ENCODE measurements around the gene F2RL3. TPM values are rescaled to one million over a fixed set of nuclear protein-coding genes. Genes with fewer than 3 reads are reported as not detected.

The F2RL3 gene
- polyA plus RNA-seq, 1 donor from 2014 or later: not detected

- no peaks in the 10 kb centered on the region for H3F3A ChIP-seq (ENCODE audit: insufficient read depth, low read length, poor library complexity, severe bottlenecking)
- no peaks in the 10 kb centered on the region for H3K36me3 ChIP-seq (ENCODE audit: insufficient read depth, low read length)
Observed at GRCh38 chr19:16892436-16892835, 3.6 kb downstream of the F2RL3 start.

DNA sequence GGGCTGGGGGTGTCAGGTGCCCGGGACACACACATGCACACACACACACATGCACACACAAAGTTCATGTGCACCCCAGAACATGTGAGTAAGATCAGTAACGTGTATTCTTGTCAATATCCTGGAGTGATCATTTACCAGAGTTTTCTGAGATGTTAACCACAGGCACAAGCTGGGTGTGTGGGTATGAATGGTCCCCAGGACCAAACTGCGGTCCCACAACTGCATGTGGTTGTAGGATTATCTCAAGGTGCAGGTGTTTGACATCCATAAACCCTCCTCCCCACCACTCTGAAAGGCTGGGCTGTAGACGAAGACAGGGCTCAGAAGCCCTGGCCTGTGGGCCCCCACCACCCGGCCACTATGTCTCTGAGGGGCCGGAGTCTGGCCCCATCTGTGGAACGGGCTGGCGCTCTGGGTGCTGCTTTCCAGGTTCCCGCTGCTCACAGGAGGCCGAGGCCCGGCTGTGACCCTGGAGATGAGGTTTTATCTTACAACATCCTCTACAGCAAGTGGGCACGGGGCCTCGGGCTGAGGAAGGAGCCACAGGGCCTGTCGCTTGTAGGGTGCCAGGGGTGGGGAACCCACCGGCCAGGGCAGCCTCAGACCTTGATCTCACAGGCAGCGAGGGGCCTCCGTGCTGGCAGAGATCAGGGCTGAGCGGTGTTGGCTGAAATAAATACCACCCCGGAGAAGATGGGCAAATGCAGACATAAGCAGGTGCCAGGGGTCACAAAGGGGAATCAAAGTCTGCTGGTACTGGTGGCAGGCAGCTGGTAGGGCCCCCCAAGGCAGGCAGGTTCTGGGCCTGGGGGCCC lies 4.3 kb downstream of the F2RL3 start:
- Histone ChIP-seq H3K79me2 (replicated peaks; ENCODE audit: insufficient read depth, low read length) (no peaks in the 10 kb centered on the region), H3K4me3 (ENCODE audit: low read length) (no peak overlapping the region), H3K9ac (ENCODE audit: low read length) (no peak overlapping the region), H3K27ac (ENCODE audit: low read length) (no peak overlapping the region), H3F3A (ENCODE audit: insufficient read depth, low read length, poor library complexity, severe bottlenecking) (no peaks in the 10 kb centered on the region), H4K20me1 (ENCODE audit: insufficient read depth) (no peaks in the 10 kb centered on the region), H3K9me3 (ENCODE audit: low read length) (no peaks in the 10 kb centered on the region), H3K4me2 (ENCODE audit: low read length) (no peak overlapping the region), H2AFZ (ENCODE audit: low read depth, low read length) (no peak overlapping the region), H3K9me2 (ENCODE audit: insufficient read depth, low read length) (no peaks in the 10 kb centered on the region), H3K36me3 (ENCODE audit: insufficient read depth, low read length) (no peaks in the 10 kb centered on the region), H3K27me3 (ENCODE audit: insufficient read depth, low read depth, low read length) (peaks cover 4% of the 10 kb centered on the region)
- TF ChIP-seq EZH2 (IDR thresholded peaks at IDR 0.05; ENCODE audit: borderline replicate concordance, insufficient read depth, low read length, poor library complexity, severe bottlenecking) (no peak), EP300 (conservative IDR thresholded peaks at IDR 0.05; ENCODE audit: poor library complexity, severe bottlenecking) (no peak), MXI1 (conservative IDR thresholded peaks at IDR 0.05; ENCODE audit: poor library complexity, severe bottlenecking) (no peak), POLR2AphosphoS5 (IDR thresholded peaks at IDR 0.05) (no peak), RAD21 (conservative IDR thresholded peaks at IDR 0.05) (no peak), TAF1 (IDR thresholded peaks at IDR 0.05; ENCODE audit: low read depth) (no peak), SMC3 (conservative IDR thresholded peaks at IDR 0.05; ENCODE audit: poor library complexity) (no peak)
- TF ChIP-seq, protein P1, sequence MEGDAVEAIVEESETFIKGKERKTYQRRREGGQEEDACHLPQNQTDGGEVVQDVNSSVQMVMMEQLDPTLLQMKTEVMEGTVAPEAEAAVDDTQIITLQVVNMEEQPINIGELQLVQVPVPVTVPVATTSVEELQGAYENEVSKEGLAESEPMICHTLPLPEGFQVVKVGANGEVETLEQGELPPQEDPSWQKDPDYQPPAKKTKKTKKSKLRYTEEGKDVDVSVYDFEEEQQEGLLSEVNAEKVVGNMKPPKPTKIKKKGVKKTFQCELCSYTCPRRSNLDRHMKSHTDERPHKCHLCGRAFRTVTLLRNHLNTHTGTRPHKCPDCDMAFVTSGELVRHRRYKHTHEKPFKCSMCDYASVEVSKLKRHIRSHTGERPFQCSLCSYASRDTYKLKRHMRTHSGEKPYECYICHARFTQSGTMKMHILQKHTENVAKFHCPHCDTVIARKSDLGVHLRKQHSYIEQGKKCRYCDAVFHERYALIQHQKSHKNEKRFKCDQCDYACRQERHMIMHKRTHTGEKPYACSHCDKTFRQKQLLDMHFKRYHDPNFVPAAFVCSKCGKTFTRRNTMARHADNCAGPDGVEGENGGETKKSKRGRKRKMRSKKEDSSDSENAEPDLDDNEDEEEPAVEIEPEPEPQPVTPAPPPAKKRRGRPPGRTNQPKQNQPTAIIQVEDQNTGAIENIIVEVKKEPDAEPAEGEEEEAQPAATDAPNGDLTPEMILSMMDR (IDR thresholded peaks at IDR 0.05; ENCODE audit: poor library complexity, severe bottlenecking): no peak
- TF ChIP-seq, protein P2, sequence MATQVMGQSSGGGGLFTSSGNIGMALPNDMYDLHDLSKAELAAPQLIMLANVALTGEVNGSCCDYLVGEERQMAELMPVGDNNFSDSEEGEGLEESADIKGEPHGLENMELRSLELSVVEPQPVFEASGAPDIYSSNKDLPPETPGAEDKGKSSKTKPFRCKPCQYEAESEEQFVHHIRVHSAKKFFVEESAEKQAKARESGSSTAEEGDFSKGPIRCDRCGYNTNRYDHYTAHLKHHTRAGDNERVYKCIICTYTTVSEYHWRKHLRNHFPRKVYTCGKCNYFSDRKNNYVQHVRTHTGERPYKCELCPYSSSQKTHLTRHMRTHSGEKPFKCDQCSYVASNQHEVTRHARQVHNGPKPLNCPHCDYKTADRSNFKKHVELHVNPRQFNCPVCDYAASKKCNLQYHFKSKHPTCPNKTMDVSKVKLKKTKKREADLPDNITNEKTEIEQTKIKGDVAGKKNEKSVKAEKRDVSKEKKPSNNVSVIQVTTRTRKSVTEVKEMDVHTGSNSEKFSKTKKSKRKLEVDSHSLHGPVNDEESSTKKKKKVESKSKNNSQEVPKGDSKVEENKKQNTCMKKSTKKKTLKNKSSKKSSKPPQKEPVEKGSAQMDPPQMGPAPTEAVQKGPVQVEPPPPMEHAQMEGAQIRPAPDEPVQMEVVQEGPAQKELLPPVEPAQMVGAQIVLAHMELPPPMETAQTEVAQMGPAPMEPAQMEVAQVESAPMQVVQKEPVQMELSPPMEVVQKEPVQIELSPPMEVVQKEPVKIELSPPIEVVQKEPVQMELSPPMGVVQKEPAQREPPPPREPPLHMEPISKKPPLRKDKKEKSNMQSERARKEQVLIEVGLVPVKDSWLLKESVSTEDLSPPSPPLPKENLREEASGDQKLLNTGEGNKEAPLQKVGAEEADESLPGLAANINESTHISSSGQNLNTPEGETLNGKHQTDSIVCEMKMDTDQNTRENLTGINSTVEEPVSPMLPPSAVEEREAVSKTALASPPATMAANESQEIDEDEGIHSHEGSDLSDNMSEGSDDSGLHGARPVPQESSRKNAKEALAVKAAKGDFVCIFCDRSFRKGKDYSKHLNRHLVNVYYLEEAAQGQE (IDR thresholded peaks at IDR 0.05; ENCODE audit: borderline replicate concordance): no peak

More at GRCh38 chr19:16892436-16892835, 3.6 kb downstream of the F2RL3 start:
- TF ChIP-seq, protein P1 (IDR thresholded peaks at IDR 0.05; ENCODE audit: poor library complexity, severe bottlenecking): no peak
- no peak for TF ChIP-seq TAF1 (IDR thresholded peaks at IDR 0.05; ENCODE audit: low read depth)
- TF ChIP-seq POLR2AphosphoS5 (IDR thresholded peaks at IDR 0.05): no peak
- TF ChIP-seq MXI1 (conservative IDR thresholded peaks at IDR 0.05; ENCODE audit: poor library complexity, severe bottlenecking): no peak
- TF ChIP-seq EZH2 (IDR thresholded peaks at IDR 0.05; ENCODE audit: borderline replicate concordance, insufficient read depth, low read length, poor library complexity, severe bottlenecking): no peak
- TF ChIP-seq RAD21 (conservative IDR thresholded peaks at IDR 0.05): no peak
- TF ChIP-seq, protein P2 (IDR thresholded peaks at IDR 0.05; ENCODE audit: borderline replicate concordance): no peak
- no peak for TF ChIP-seq EP300 (conservative IDR thresholded peaks at IDR 0.05; ENCODE audit: poor library complexity, severe bottlenecking)
- no peak for TF ChIP-seq SMC3 (conservative IDR thresholded peaks at IDR 0.05; ENCODE audit: poor library complexity)
- no peak overlapping the region for H3K27ac ChIP-seq (ENCODE audit: low read length)
- H3K79me2 ChIP-seq (replicated peaks; ENCODE audit: insufficient read depth, low read length): no peaks in the 10 kb centered on the region
- no peak overlapping the region for H3K9ac ChIP-seq (ENCODE audit: low read length)
- H4K20me1 ChIP-seq (ENCODE audit: insufficient read depth): no peaks in the 10 kb centered on the region
- no peaks in the 10 kb centered on the region for H3K9me3 ChIP-seq (ENCODE audit: low read length)
- no peak overlapping the region for H3K4me3 ChIP-seq (ENCODE audit: low read length)
- H3K4me2 ChIP-seq (ENCODE audit: low read length): no peak overlapping the region
- peaks cover 4% of the 10 kb centered on the region for H3K27me3 ChIP-seq (ENCODE audit: insufficient read depth, low read depth, low read length)
- H2AFZ ChIP-seq (ENCODE audit: low read depth, low read length): no peak overlapping the region
- H3K9me2 ChIP-seq (ENCODE audit: insufficient read depth, low read length): no peaks in the 10 kb centered on the region
